Measurements from ENCODE around the gene PDCD4. TPM values are rescaled to one million over a fixed set of nuclear protein-coding genes. Genes with fewer than 3 reads are reported as not detected.

PDCD4 gene
- total and polyA plus RNA-seq, 4 donors = 14.7 to 94.4 (median 25.1) TPM

DNA sequence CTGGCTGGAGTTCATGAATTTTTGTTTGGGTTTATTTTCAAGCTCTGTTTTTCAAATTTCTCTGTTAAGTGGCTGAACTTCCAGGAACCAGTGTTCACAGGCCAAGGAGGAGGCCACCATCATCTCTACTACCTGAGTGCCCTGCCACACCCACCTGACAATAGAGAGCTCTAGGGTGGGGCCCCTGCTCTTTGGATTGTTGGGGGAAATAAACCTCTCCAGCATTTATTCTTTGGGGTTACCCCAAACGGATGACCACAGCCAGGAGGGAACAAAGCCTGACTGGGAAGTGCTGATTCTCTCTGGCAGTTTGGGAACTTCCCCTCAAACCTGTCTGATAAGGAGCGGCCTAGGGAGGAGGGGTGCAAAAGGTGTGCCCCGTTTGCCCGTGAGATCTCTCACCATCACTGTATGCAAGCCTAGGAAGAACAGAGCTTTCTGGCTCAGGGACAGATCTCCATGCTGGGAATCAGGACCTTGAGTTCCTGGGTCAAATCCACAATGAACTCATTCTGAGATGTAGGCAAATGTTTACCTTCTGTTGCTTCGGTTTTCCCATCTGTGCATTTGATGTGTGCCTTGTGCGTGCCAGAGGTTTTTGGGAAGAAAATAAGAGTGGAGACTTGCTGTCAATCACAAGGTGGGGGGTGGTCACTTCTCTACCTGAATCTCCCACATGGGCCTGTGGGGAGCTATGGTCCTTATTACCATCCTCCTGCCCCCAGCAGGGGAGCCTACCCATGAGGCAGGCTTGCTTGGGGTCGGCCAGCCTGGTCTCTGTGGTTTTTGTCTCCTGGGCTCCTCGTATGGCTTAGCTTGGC, 27.7 kb upstream of the PDCD4 start:
- Histone ChIP-seq H3K4me1 (ENCODE audit: control insufficient read depth in 4 of 4, insufficient read depth in 4 of 4, low read length in 3 of 4) (peaks cover 22 to 54% (median 33%) of the 10 kb centered on the region in 4 donors), H3K9ac (ENCODE audit: low read depth in 1 of 2, low read length in 2 of 2) (no peak overlapping the region), H3K36me3 (ENCODE audit: control insufficient read depth in 4 of 4, insufficient read depth in 3 of 4, low read depth in 1 of 4, low read length in 3 of 4) (no peaks in the 10 kb centered on the region), H3K27me3 (ENCODE audit: control insufficient read depth in 4 of 4, insufficient read depth in 4 of 4, low read length in 3 of 4) (no peaks in the 10 kb centered on the region), H3K4me3 (ENCODE audit: low read depth in 1 of 3, low read length in 3 of 3) (no peak overlapping the region), H3K27ac (ENCODE audit: low read depth in 1 of 2, low read length in 2 of 2) (peak overlapping the region; percentile 23 to 48), H3K9me3 (ENCODE audit: control insufficient read depth in 4 of 4, low read length in 3 of 4) (no peaks in the 10 kb centered on the region)
- WGBS = 66% methylated on average over 8 of the region's 8 CpGs
- TF ChIP-seq FOXA1 (IDR thresholded peaks at IDR 0.05) (no peak), RAD21 (IDR thresholded peaks at IDR 0.05) (no peak), JUND (IDR thresholded peaks at IDR 0.05) (no peak), HNF4G (IDR thresholded peaks at IDR 0.05) (no peak), ATF3 (IDR thresholded peaks at IDR 0.05) (no peak), TAF1 (conservative IDR thresholded peaks at IDR 0.05) (no peak), REST (IDR thresholded peaks at IDR 0.05) (no peak), NR2F2 (IDR thresholded peaks at IDR 0.05) (no peak), MAX (IDR thresholded peaks at IDR 0.05) (no peak), FOXA2 (IDR thresholded peaks at IDR 0.05) (no peak), RXRA (IDR thresholded peaks at IDR 0.05) (peak in 1 of 2 donors; percentile 44), EGR1 (IDR thresholded peaks at IDR 0.05; ENCODE audit: low read depth in 2 of 2) (no peak), ZBTB33 (IDR thresholded peaks at IDR 0.05) (no peak), HNF4A (conservative IDR thresholded peaks at IDR 0.05) (peak in 1 of 2 donors; percentile 34)
- no peak for DNase-seq (ENCODE audit: low spot score)

GRCh38 chr10:110844617-110844881, 27.2 kb upstream of the PDCD4 start:
- peaks cover 22 to 54% (median 33%) of the 10 kb centered on the region in 4 donors for H3K4me1 ChIP-seq (ENCODE audit: control insufficient read depth in 4 of 4, insufficient read depth in 4 of 4, low read length in 3 of 4)
- H3K9ac ChIP-seq (ENCODE audit: low read depth in 1 of 2, low read length in 2 of 2) = no peak overlapping the region

More at GRCh38 chr10:110844617-110844881, 27.2 kb upstream of the PDCD4 start:
- Histone ChIP-seq H3K9me3 (ENCODE audit: control insufficient read depth in 4 of 4, low read length in 3 of 4) (no peaks in the 10 kb centered on the region), H3K27ac (ENCODE audit: low read depth in 1 of 2, low read length in 2 of 2) (peak overlapping the region; percentile 23 to 48), H3K27me3 (ENCODE audit: control insufficient read depth in 4 of 4, insufficient read depth in 4 of 4, low read length in 3 of 4) (no peaks in the 10 kb centered on the region), H3K4me3 (ENCODE audit: low read depth in 1 of 3, low read length in 3 of 3) (no peak overlapping the region), H3K36me3 (ENCODE audit: control insufficient read depth in 4 of 4, insufficient read depth in 3 of 4, low read depth in 1 of 4, low read length in 3 of 4) (no peaks in the 10 kb centered on the region)
- 89% methylated on average over 4 of the region's 4 CpGs for WGBS
- TF ChIP-seq NR2F2 (IDR thresholded peaks at IDR 0.05) (no peak), MAX (IDR thresholded peaks at IDR 0.05) (no peak), HNF4G (IDR thresholded peaks at IDR 0.05) (no peak), SP1 (IDR thresholded peaks at IDR 0.05) (no peak), ZBTB33 (IDR thresholded peaks at IDR 0.05) (no peak), FOXA2 (IDR thresholded peaks at IDR 0.05) (no peak), YY1 (IDR thresholded peaks at IDR 0.05) (no peak), RXRA (IDR thresholded peaks at IDR 0.05) (no peak), ATF3 (IDR thresholded peaks at IDR 0.05) (no peak), GABPA (IDR thresholded peaks at IDR 0.05 in 1 of 2, conservative IDR thresholded peaks at IDR 0.05 in 1 of 2) (no peak), FOXA1 (IDR thresholded peaks at IDR 0.05) (no peak)
- TF ChIP-seq, protein P1, sequence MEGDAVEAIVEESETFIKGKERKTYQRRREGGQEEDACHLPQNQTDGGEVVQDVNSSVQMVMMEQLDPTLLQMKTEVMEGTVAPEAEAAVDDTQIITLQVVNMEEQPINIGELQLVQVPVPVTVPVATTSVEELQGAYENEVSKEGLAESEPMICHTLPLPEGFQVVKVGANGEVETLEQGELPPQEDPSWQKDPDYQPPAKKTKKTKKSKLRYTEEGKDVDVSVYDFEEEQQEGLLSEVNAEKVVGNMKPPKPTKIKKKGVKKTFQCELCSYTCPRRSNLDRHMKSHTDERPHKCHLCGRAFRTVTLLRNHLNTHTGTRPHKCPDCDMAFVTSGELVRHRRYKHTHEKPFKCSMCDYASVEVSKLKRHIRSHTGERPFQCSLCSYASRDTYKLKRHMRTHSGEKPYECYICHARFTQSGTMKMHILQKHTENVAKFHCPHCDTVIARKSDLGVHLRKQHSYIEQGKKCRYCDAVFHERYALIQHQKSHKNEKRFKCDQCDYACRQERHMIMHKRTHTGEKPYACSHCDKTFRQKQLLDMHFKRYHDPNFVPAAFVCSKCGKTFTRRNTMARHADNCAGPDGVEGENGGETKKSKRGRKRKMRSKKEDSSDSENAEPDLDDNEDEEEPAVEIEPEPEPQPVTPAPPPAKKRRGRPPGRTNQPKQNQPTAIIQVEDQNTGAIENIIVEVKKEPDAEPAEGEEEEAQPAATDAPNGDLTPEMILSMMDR (IDR thresholded peaks at IDR 0.05; ENCODE audit: low read depth, low read length, missing input control) = no peak
- DNase-seq (ENCODE audit: low spot score) = no peak

Data from liver (tissue), 9 donors.